Osteocyte (in vitro differentiated cells): Measurements from ENCODE around the gene ZBTB16. TPM values are rescaled to one million over a fixed set of nuclear protein-coding genes. Genes with fewer than 3 reads are reported as not detected.

Experiments used
- DNase-seq: peaks from one replicate; pipeline ENCODE4 v3.0.0; 2021; ENCODE audit warnings: mixed read lengths; ENCODE audit not compliant: unreplicated experiment; ENCODE audit errors: extremely low spot score
- H3K27ac Mint-ChIP-seq: one replicate; pipeline ENCODE4 v1.8.0; 2021; ENCODE audit warnings: mild to moderate bottlenecking, mixed read lengths; ENCODE audit not compliant: unreplicated experiment
- H3K27me3 Mint-ChIP-seq: one replicate; pipeline ENCODE4 v1.8.0; 2021; ENCODE audit warnings: mixed read lengths; ENCODE audit not compliant: unreplicated experiment
- H3K36me3 Mint-ChIP-seq: one replicate; pipeline ENCODE4 v1.8.0; 2021; ENCODE audit warnings: mixed read lengths; ENCODE audit not compliant: unreplicated experiment
- H3K4me1 Mint-ChIP-seq: one replicate; pipeline ENCODE4 v1.8.0; 2021; ENCODE audit warnings: mixed read lengths; ENCODE audit not compliant: unreplicated experiment
- H3K4me3 Mint-ChIP-seq: one replicate; pipeline ENCODE4 v1.8.0; 2021; ENCODE audit warnings: mild to moderate bottlenecking, moderate library complexity, mixed read lengths; ENCODE audit not compliant: unreplicated experiment
- H3K9me3 Mint-ChIP-seq: one replicate; pipeline ENCODE4 v1.8.0; 2021; ENCODE audit warnings: mixed read lengths; ENCODE audit not compliant: unreplicated experiment
- CTCF ChIP-seq: fragments of 200-600 bp; sonication (generic); IDR thresholded peaks from 2 replicates; pipeline ENCODE4 v1.5.0; 2021; ENCODE audit warnings: antibody characterized with exemption, mild to moderate bottlenecking, moderate library complexity
- total RNA-seq: library from RNA; stranded (reverse); gene quantifications from 2 replicates; pipeline ENCODE4 v1.2.1, GENCODE V29; 2021

The ZBTB16 gene
- total RNA-seq, 1 donor from 2014 or later: 20.3 TPM

- H3K27me3 Mint-ChIP-seq: peaks cover 48% of the 10 kb centered on the region
- no peaks in the 10 kb centered on the region for H3K36me3 Mint-ChIP-seq
These were observed 218.3 kb downstream of the ZBTB16 start for GRCh38 chr11:114277637-114278341.

GRCh38 chr11:114278342-114279065, 219.0 kb downstream of the ZBTB16 start:
- Mint-ChIP-seq H3K27ac (no peak overlapping the region), H3K27me3 (peaks cover 42% of the 10 kb centered on the region), H3K9me3 (no peaks in the 10 kb centered on the region), H3K4me3 (no peak overlapping the region), H3K36me3 (no peaks in the 10 kb centered on the region), H3K4me1 (peaks cover 10% of the 10 kb centered on the region)
- peak; percentile 69 for DNase-seq
- no peak for TF ChIP-seq CTCF

More at GRCh38 chr11:114277637-114278341, 218.3 kb downstream of the ZBTB16 start:
- no peak overlapping the region for H3K27ac Mint-ChIP-seq
- no peak overlapping the region for H3K4me3 Mint-ChIP-seq
- H3K9me3 Mint-ChIP-seq: no peaks in the 10 kb centered on the region
- H3K4me1 Mint-ChIP-seq: peaks cover 10% of the 10 kb centered on the region
- no peak for TF ChIP-seq CTCF
- DNase-seq: peak; percentile 51

GRCh38 chr11:114279792-114280546, 220.5 kb downstream of the ZBTB16 start:
- Mint-ChIP-seq H3K27me3 (peaks cover 31% of the 10 kb centered on the region), H3K27ac (no peak overlapping the region)
- peak; percentile 40 for DNase-seq

GRCh38 chr11:114280696-114281095, 221.2 kb downstream of the ZBTB16 start:
- H3K4me3 Mint-ChIP-seq: no peak overlapping the region
- peaks cover 24% of the 10 kb centered on the region for H3K27me3 Mint-ChIP-seq
- H3K4me1 Mint-ChIP-seq: peaks cover 13% of the 10 kb centered on the region
- peak; percentile 76 for TF ChIP-seq CTCF
- no peaks in the 10 kb centered on the region for H3K9me3 Mint-ChIP-seq
- no peaks in the 10 kb centered on the region for H3K36me3 Mint-ChIP-seq
- no peak overlapping the region for H3K27ac Mint-ChIP-seq
- DNase-seq: peak; percentile 84

More at GRCh38 chr11:114279792-114280546, 220.5 kb downstream of the ZBTB16 start:
- peaks cover 10% of the 10 kb centered on the region for H3K4me1 Mint-ChIP-seq
- no peaks in the 10 kb centered on the region for H3K36me3 Mint-ChIP-seq
- no peak for TF ChIP-seq CTCF
- no peak overlapping the region for H3K4me3 Mint-ChIP-seq
- no peaks in the 10 kb centered on the region for H3K9me3 Mint-ChIP-seq
